Measurements from ENCODE around the gene KRT34.

The KRT34 gene

GRCh38 chr17:41329279-41329948 lies 52.7 kb downstream of the KRT34 start:
- DNase-seq: no peak

- no peak for DNase-seq
These were observed 53.9 kb downstream of the KRT34 start for GRCh38 chr17:41328207-41328606.
